HG02943 (cell line): ENCODE measurements around the gene PRR15L.

Source experiments
- ATAC-seq: cut with Tn5 transposase; IDR thresholded peaks from one replicate; pipeline ENCODE4 v1.9.1; 2021; ENCODE audit warnings: mild to moderate bottlenecking, low read depth, moderate library complexity; ENCODE audit not compliant: unreplicated experiment

PRR15L gene

GRCh38 chr17:47907932-47908562, 49.6 kb downstream of the PRR15L start:
- no peak for ATAC-seq

DNA sequence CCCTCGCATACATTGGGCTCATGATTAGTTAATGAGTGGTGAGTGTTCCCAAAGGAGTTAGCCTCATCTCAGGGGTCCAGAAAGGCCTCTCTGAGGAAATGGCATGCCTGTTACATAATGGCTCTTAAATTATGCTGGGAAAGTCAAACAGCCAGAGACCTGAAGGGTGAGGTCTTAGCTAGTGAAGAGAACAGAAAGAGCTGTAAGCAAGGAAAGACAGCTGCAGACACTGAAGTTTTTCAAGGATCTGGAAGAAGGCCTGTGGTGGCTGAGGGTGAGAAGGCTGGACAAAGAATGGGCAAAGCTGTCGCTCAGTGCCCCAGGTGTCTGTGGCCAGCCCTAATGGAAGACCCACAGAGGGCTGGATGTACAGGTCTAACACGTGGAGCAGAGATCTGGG, 51.2 kb downstream of the PRR15L start:
- no peak for ATAC-seq

- no peak for ATAC-seq
Observed at GRCh38 chr17:47905221-47905733, 52.4 kb downstream of the PRR15L start.

DNA sequence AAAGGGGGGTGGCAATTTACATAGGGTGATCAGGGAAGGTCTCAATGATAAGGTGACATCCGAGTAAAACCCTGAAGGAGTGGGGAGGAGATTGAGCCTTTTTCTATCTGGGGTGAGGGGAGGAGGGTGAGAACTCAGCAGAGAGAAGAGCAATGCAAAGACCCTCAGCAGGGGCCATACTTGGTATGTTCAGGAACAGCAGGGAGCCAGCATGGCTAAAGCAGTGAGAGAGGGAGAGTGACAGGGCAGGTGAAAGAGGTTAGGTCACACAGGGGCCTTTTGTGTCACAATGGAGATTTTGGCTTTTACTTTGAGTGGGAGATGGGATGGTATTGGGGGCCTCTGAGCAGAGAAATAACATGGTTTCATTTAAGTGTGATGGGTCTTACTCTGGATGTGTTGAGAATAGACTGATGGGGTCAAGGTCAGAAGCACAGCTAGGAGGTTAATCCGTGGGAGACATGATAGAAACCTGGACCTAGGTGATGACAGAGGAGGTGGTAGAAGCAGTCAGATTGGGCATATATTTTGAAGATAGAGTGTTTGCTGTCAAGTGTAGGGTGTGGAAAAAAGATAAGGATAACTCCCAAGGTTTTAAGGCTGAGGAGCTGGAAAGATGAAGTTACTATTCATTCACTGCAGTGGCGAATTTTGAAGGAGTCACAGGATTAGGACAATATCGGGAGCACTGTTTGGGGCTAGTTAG, 55.5 kb downstream of the PRR15L start:
- ATAC-seq, result no peak
